ENCODE data around the gene SERPINA1.

DNA sequence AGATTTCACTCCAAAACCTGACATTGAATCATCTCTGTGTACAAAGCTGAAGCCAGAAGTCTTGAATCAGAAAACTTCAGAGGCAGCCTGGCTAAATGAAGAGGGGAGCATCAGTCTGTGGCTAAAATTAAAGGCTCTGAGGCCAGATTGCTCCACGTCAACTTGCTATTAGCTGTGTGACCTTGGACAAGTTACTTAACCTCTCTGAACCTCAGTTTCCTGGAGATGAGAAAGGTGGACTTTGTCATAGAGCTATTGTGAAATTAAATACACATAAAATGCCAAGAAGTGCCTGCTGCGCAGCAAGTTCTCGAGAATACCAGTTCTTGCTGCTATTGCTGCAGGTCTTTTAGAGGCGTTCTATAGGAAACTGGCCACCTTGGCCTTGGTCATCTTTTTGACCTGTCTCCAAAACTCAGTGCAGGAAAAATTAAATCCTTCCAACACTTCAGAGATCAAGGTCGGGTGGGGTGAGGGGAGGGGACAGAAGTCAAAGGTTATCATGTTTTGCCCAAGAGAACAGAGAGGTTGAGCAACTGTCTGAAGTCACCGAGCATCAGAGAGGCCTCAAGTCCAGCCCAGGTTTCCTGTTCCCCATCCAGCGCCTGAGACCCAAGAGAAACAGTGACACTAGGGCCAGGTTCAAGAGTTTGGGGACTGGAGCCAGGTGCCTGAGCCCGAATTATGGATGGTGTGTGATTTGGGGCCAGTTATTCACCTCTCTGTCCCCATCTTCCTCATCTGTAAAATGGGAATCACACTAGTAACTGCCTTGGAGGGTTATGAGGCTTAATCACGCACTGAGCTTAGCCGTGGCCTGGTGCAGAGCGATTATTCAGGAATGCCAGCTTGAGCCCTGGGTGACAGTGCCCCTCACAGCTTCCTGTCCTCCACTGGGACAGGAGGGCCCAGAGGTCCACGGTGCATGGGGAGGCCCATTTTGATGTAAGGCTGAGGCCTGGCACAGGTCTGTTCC lies 1.1 kb downstream of the SERPINA1 start:
- TF ChIP-seq TAF1 (CRISPR knock-in tag; IDR thresholded peaks at IDR 0.05) (no peak), HNRNPH1 (optimal IDR thresholded peaks at IDR 0.05; ENCODE audit: low read depth, low read length) (no peak), ZNF652 (CRISPR knock-in tag; IDR thresholded peaks at IDR 0.05; ENCODE audit: borderline replicate concordance, low read depth) (no peak), SMC3 (IDR thresholded peaks at IDR 0.05; ENCODE audit: low read length) (no peak), PITX1 (CRISPR knock-in tag; IDR thresholded peaks at IDR 0.05) (no peak), RELA (CRISPR knock-in tag; IDR thresholded peaks at IDR 0.05) (no peak), PTBP1 (IDR thresholded peaks at IDR 0.05; ENCODE audit: low read depth, low read length, poor library complexity, severe bottlenecking) (no peak), CTCF (CRISPR knock-in tag; IDR thresholded peaks at IDR 0.05) (no peak), PHF5A (CRISPR knock-in tag; IDR thresholded peaks at IDR 0.05; ENCODE audit: low read depth, unreplicated experiment) (no peak), HOXA3 (CRISPR knock-in tag; IDR thresholded peaks at IDR 0.05) (no peak; the same call in 1 of the 2 replicates)
- TF ChIP-seq, protein P1, sequence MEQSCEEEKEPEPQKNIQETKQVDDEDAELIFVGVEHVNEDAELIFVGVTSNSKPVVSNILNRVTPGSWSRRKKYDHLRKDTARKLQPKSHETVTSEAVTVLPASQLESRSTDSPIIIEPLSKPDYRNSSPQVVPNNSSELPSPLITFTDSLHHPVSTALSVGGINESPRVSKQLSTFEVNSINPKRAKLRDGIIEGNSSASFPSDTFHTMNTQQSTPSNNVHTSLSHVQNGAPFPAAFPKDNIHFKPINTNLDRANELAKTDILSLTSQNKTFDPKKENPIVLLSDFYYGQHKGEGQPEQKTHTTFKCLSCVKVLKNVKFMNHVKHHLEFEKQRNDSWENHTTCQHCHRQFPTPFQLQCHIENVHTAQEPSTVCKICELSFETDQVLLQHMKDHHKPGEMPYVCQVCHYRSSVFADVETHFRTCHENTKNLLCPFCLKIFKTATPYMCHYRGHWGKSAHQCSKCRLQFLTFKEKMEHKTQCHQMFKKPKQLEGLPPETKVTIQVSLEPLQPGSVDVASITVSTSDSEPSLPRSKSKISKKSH (CRISPR knock-in tag; IDR thresholded peaks at IDR 0.05; ENCODE audit: borderline replicate concordance), result no peak
